MM.1S (cell line): ENCODE measurements around the gene ZNF793.
A peak's percentile ranks its signal among the peaks of the same experiment; 100 is the strongest.

Source experiments
- DNase-seq: peaks from one replicate; pipeline ENCODE4 v3.0.0-alpha.2; 2015
- H2AFZ ChIP-seq: fragments of 300-600 bp; sonication (generic); 2 replicates; pipeline ENCODE4 v1.6.0; 2016; ENCODE audit warnings: antibody characterized with exemption, low read length
- H3F3A ChIP-seq: fragments of 300-600 bp; sonication (generic); 2 replicates; pipeline ENCODE4 v1.6.1; 2016; ENCODE audit warnings: mild to moderate bottlenecking, antibody characterized with exemption, low read length, moderate library complexity, mixed read lengths; ENCODE audit not compliant: insufficient read depth
- H3K27ac ChIP-seq: fragments of 300-600 bp; sonication (generic); 2 replicates; pipeline ENCODE4 v1.5.1; 2016; ENCODE audit warnings: mild to moderate bottlenecking, low read length
- H3K27me3 ChIP-seq: fragments of 300-600 bp; sonication (generic); replicated peaks from 2 replicates; pipeline ENCODE4 v1.6.0; 2016; ENCODE audit warnings: low read length; ENCODE audit not compliant: insufficient read depth
- H3K36me3 ChIP-seq: fragments of 300-600 bp; sonication (generic); replicated peaks from 2 replicates; pipeline ENCODE4 v1.6.1; 2016; ENCODE audit warnings: mild to moderate bottlenecking, low read length, mixed read lengths; ENCODE audit not compliant: insufficient read depth
- H3K4me1 ChIP-seq: fragments of 300-600 bp; sonication (generic); 2 replicates; pipeline ENCODE4 v1.6.1; 2016; ENCODE audit warnings: low read length, mixed read lengths
- H3K4me2 ChIP-seq: fragments of 300-600 bp; sonication (generic); 2 replicates; pipeline ENCODE4 v1.6.0; 2016; ENCODE audit warnings: low read depth, low read length
- H3K4me3 ChIP-seq: fragments of 300-600 bp; sonication (generic); 2 replicates; pipeline ENCODE4 v1.5.1; 2016; ENCODE audit warnings: low read length, mixed read lengths
- H3K79me2 ChIP-seq: fragments of 300-600 bp; sonication (generic); 2 replicates; pipeline ENCODE4 v1.6.1; 2016; ENCODE audit warnings: mixed run types, low read length, mixed read lengths
- H3K9ac ChIP-seq: fragments of 300-600 bp; sonication (generic); 2 replicates; pipeline ENCODE4 v1.6.1; 2016; ENCODE audit warnings: low read length, mixed read lengths
- H3K9me2 ChIP-seq: fragments of 300-600 bp; sonication (generic); replicated peaks from 2 replicates; pipeline ENCODE4 v1.6.1; 2016; ENCODE audit warnings: mild to moderate bottlenecking, low read length, mixed read lengths; ENCODE audit not compliant: insufficient read depth
- H3K9me3 ChIP-seq: fragments of 300-600 bp; sonication (generic); replicated peaks from 2 replicates; pipeline ENCODE4 v1.6.1; 2016; ENCODE audit warnings: mild to moderate bottlenecking, low read length, mixed read lengths; ENCODE audit not compliant: insufficient read depth
- H4K20me1 ChIP-seq: fragments of 300-600 bp; sonication (generic); 2 replicates; pipeline ENCODE4 v1.6.1; 2016; ENCODE audit warnings: mild to moderate bottlenecking, low read length, moderate library complexity, mixed read lengths; ENCODE audit not compliant: insufficient read depth
- CTCF ChIP-seq: fragments of 300-600 bp; sonication (generic); IDR thresholded peaks from 2 replicates; pipeline ENCODE4 v1.5.1; 2016; ENCODE audit warnings: antibody characterized with exemption, low read length, mixed read lengths
- EZH2 ChIP-seq: fragments of 300-600 bp; sonication (generic); optimal IDR thresholded peaks from 2 replicates; pipeline ENCODE3; 2017; ENCODE audit warnings: low read depth, mild to moderate bottlenecking, antibody characterized with exemption, low read length, mixed read lengths
- EZH2phosphoT487 ChIP-seq: fragments of 300-600 bp; sonication (generic); IDR thresholded peaks from 2 replicates; pipeline ENCODE4 v1.6.1; 2018; ENCODE audit warnings: antibody characterized with exemption, low read length

Gene ZNF793

DNA sequence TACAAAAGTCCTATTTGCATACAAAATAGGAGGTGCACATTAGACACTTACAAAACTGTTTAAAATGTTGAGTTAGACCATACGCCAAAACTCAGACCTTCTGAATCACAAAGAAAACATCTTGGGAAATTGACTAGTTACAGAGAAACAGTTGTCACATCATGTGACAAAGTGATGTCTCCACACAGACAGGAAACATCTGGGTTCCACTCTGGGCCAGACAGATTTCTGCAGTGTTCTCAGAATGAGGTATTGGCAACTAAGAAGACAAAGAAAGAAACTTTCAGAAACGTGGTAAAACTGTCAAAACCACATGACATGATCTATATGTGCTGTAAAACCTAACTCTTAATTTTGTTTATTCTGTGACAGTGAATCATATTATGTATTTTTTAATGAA, 6.7 kb downstream of the ZNF793 start:
- no peaks in the 10 kb centered on the region for H3K4me1 ChIP-seq
- no peak overlapping the region for H3K27ac ChIP-seq
- no peak overlapping the region for H3K4me2 ChIP-seq
- no peaks in the 10 kb centered on the region for H3K9me2 ChIP-seq
- H2AFZ ChIP-seq: no peak overlapping the region
- H3K9me3 ChIP-seq: no peaks in the 10 kb centered on the region
- no peaks in the 10 kb centered on the region for H3K79me2 ChIP-seq
- H3K9ac ChIP-seq: no peak overlapping the region
- TF ChIP-seq CTCF: no peak
- no peaks in the 10 kb centered on the region for H3K36me3 ChIP-seq
- H4K20me1 ChIP-seq: no peaks in the 10 kb centered on the region
- H3F3A ChIP-seq: no peaks in the 10 kb centered on the region
- H3K4me3 ChIP-seq: no peak overlapping the region
- no peaks in the 10 kb centered on the region for H3K27me3 ChIP-seq
- peak; percentile 10 for DNase-seq

GRCh38 chr19:37519890-37520289, 13.2 kb downstream of the ZNF793 start:
- Histone ChIP-seq H3K9ac (no peak overlapping the region), H3K9me2 (no peaks in the 10 kb centered on the region), H3K79me2 (no peaks in the 10 kb centered on the region), H3K4me3 (no peak overlapping the region), H3K27ac (no peak overlapping the region), H3K9me3 (no peaks in the 10 kb centered on the region), H3K27me3 (no peaks in the 10 kb centered on the region), H3F3A (no peaks in the 10 kb centered on the region), H2AFZ (no peak overlapping the region), H4K20me1 (no peaks in the 10 kb centered on the region), H3K36me3 (no peaks in the 10 kb centered on the region), H3K4me1 (no peaks in the 10 kb centered on the region), H3K4me2 (no peak overlapping the region)
- TF ChIP-seq EZH2 (no peak), CTCF (no peak), EZH2phosphoT487 (no peak)
- DNase-seq: no peak

GRCh38 chr19:37537391-37537947, 30.7 kb downstream of the ZNF793 start:
- no peaks in the 10 kb centered on the region for H3K9me3 ChIP-seq
- H3K79me2 ChIP-seq: no peaks in the 10 kb centered on the region
- H4K20me1 ChIP-seq: no peaks in the 10 kb centered on the region
- no peak for DNase-seq
- no peak overlapping the region for H3K9ac ChIP-seq
- no peaks in the 10 kb centered on the region for H3K4me1 ChIP-seq
- no peak overlapping the region for H3K4me3 ChIP-seq
- H3F3A ChIP-seq: no peaks in the 10 kb centered on the region
- H3K36me3 ChIP-seq: no peaks in the 10 kb centered on the region
- no peaks in the 10 kb centered on the region for H3K9me2 ChIP-seq
- TF ChIP-seq EZH2phosphoT487: no peak
- H2AFZ ChIP-seq: no peak overlapping the region
- no peak overlapping the region for H3K27ac ChIP-seq
- no peaks in the 10 kb centered on the region for H3K27me3 ChIP-seq
- H3K4me2 ChIP-seq: no peak overlapping the region

GRCh38 chr19:37551129-37551993, 44.6 kb downstream of the ZNF793 start:
- H3K9me2 ChIP-seq: no peaks in the 10 kb centered on the region
- H2AFZ ChIP-seq: no peak overlapping the region
- H3K4me3 ChIP-seq: no peak overlapping the region

More at GRCh38 chr19:37551129-37551993, 44.6 kb downstream of the ZNF793 start:
- Histone ChIP-seq H3K9ac (no peak overlapping the region), H3K27ac (no peak overlapping the region), H3K9me3 (0 out of 2 replicates have a peak, but pooled peaks cover 2% of the 10 kb centered on the region), H3K36me3 (no peaks in the 10 kb centered on the region), H3K27me3 (no peaks in the 10 kb centered on the region), H3K79me2 (no peaks in the 10 kb centered on the region), H4K20me1 (no peaks in the 10 kb centered on the region), H3K4me2 (no peak overlapping the region), H3K4me1 (no peaks in the 10 kb centered on the region), H3F3A (no peaks in the 10 kb centered on the region)
- TF ChIP-seq CTCF (peak; percentile 7; the same call in 1 of the 2 replicates), EZH2 (no peak)
- no peak for DNase-seq
